GM18873 (cell line): Measurements from ENCODE around the gene EIF5AL1.
"Not testable (repeated sequence)": the region's sequence is repeated elsewhere in the genome, so short reads cannot be mapped to it uniquely, and the experiment has no call there.

Experiments used
- ATAC-seq: cut with Tn5 transposase; IDR thresholded peaks from one replicate; pipeline ENCODE4 v1.9.1; 2021; ENCODE audit warnings: mild to moderate bottlenecking, moderate library complexity, moderate number of reproducible peaks; ENCODE audit not compliant: unreplicated experiment, low FRiP score

The EIF5AL1 gene

GRCh38 chr10:79511891-79512583 lies at the start of gene EIF5AL1:
TSS of gene EIF5AL1 (plus strand) at chr10:79512533. CDS start at chr10:79512650, 117 bp downstream.
- ATAC-seq: not testable (repeated sequence)

GRCh38 chr10:79463578-79464496 lies 48.5 kb upstream of the EIF5AL1 start:
- ATAC-seq: no peak

- no peak for ATAC-seq
Measured at GRCh38 chr10:79465341-79465740, 47.0 kb upstream of the EIF5AL1 start.

- ATAC-seq: no peak
Measured at GRCh38 chr10:79468015-79468560, 44.2 kb upstream of the EIF5AL1 start.

GRCh38 chr10:79468841-79469585 lies 43.3 kb upstream of the EIF5AL1 start:
- ATAC-seq: no peak

- ATAC-seq: no peak
Measured at GRCh38 chr10:79470096-79470495, 42.2 kb upstream of the EIF5AL1 start.

- ATAC-seq: no peak
Measured at GRCh38 chr10:79471776-79472175, 40.6 kb upstream of the EIF5AL1 start.

GRCh38 chr10:79472449-79472848 lies 39.9 kb upstream of the EIF5AL1 start:
- ATAC-seq: no peak

GRCh38 chr10:79472951-79473350 lies 39.4 kb upstream of the EIF5AL1 start:
- ATAC-seq: no peak

- ATAC-seq: no peak
Measured at GRCh38 chr10:79473496-79474095, 38.7 kb upstream of the EIF5AL1 start.

GRCh38 chr10:79475119-79475653 lies 37.1 kb upstream of the EIF5AL1 start:
- ATAC-seq: no peak

- no peak for ATAC-seq
Measured at GRCh38 chr10:79475877-79476276, 36.5 kb upstream of the EIF5AL1 start.

GRCh38 chr10:79476645-79477044 lies 35.7 kb upstream of the EIF5AL1 start:
- no peak for ATAC-seq

GRCh38 chr10:79477456-79477855 lies 34.9 kb upstream of the EIF5AL1 start:
- ATAC-seq: no peak

GRCh38 chr10:79479283-79479909 lies 32.9 kb upstream of the EIF5AL1 start:
- ATAC-seq: no peak

GRCh38 chr10:79482304-79482703 lies 30.0 kb upstream of the EIF5AL1 start:
- ATAC-seq: no peak

- no peak for ATAC-seq
Measured at GRCh38 chr10:79482741-79483140, 29.6 kb upstream of the EIF5AL1 start.

GRCh38 chr10:79483299-79483698 lies 29.0 kb upstream of the EIF5AL1 start:
- no peak for ATAC-seq

GRCh38 chr10:79483948-79484347 lies 28.4 kb upstream of the EIF5AL1 start:
- ATAC-seq: no peak
